Psoas muscle (tissue), 8 donors: ENCODE measurements around the gene VAV3. TPM values are rescaled to one million over a fixed set of nuclear protein-coding genes. Genes with fewer than 3 reads are reported as not detected.

Experiments
- ATAC-seq, 4 donors: fragments of 200-7000 bp; cut with Tn5 transposase; one replicate each; pipeline ENCODE4 v1.9.1; 2020; ENCODE audit warnings: moderate library complexity in 3 of 4, mild to moderate bottlenecking in 2 of 4
- DNase-seq, 2 donors: peaks; one replicate each; pipeline ENCODE4 v3.0.0-alpha.2; 2020
- H3K27ac ChIP-seq: fragments of 200-600 bp; one replicate; pipeline ENCODE4 v1.8.0; 2022
- H3K27me3 ChIP-seq, 3 donors: fragments of 200-600 bp in 1 of 3; one replicate each; pipeline versions ENCODE4 v1.6.1 to v1.8.0; 2013 to 2022; ENCODE audit warnings: low read length in 2 of 3, mild to moderate bottlenecking in 2 of 3, moderate library complexity in 1 of 3; ENCODE audit not compliant: insufficient read depth in 3 of 3
- H3K36me3 ChIP-seq, 2 donors: fragments of 200-600 bp in 1 of 2; one replicate each; pipeline versions ENCODE4 v1.6.1 to v1.8.0; 2013 to 2022; ENCODE audit warnings: low read depth in 1 of 2, mild to moderate bottlenecking in 1 of 2, moderate library complexity in 1 of 2; ENCODE audit not compliant: insufficient read depth in 1 of 2
- H3K4me1 ChIP-seq: fragments of 200-600 bp; one replicate; pipeline ENCODE4 v1.8.0; 2022
- H3K4me3 ChIP-seq: fragments of 200-600 bp; one replicate; pipeline ENCODE4 v1.8.0; 2022; ENCODE audit warnings: mild to moderate bottlenecking
- H3K9me3 ChIP-seq: fragments of 200-600 bp; one replicate; pipeline ENCODE4 v1.8.0; 2022
- CTCF ChIP-seq: fragments of 200-600 bp; IDR thresholded peaks from one replicate; pipeline ENCODE4 v1.8.0; 2022; ENCODE audit warnings: antibody characterized with exemption
- WGBS, 3 donors: extraction: QIAGEN DNeasy Blood & Tissue Kit; methylation state at CpG; one replicate each; pipeline versions ENCODE4 v1.1.6 to v1.1.7; 2013; 5-methylcytosine and 5-hydroxymethylcytosine counted together
- intact Hi-C, 2 donors: fragments of 100-400 bp; cut with DNase I; formaldehyde crosslinking; loops; one replicate each; pipeline versions ENCODE4 v1.11.0 to v1.14.2; 2022
- polyA plus RNA-seq, 3 donors: library from polyadenylated mRNA; stranded (reverse); fragments of 200-250 nt; gene quantifications; one replicate each; pipeline ENCODE4 v1.2.3, GENCODE V29; 2013
- total RNA-seq, 4 donors: library from RNA; stranded (reverse); fragmentation: NEBNext Ultra II Directional in 2 of 4; extraction: Animal tissue kit (Norgen Biotek cat#: 25700) in 2 of 4; gene quantifications; one replicate each; pipeline versions ENCODE4 v1.2.1 to v1.2.4, GENCODE V29; 2021 to 2023
- donor health status: healthy with polysubstance abuse.
- donor health status: DM: no; HTN: no; CAD: no; lungs with moderate emphysema.
- donor health status: Bipolar disorder and iron deficiency.
- donor health status: healthy.
- donor health status: DM: yes; HTN: yes; CAD: no.
- donor health status: DM: no; HTN: no; CAD: no.
- donor health status: DM: no; HTN: no; CAD: no.
- donor health status: DM: yes; HTN: yes; CAD: no.

Gene VAV3
- total and polyA plus RNA-seq, 7 donors, result 0.28 to 1.7 (median 0.72) TPM

DNA sequence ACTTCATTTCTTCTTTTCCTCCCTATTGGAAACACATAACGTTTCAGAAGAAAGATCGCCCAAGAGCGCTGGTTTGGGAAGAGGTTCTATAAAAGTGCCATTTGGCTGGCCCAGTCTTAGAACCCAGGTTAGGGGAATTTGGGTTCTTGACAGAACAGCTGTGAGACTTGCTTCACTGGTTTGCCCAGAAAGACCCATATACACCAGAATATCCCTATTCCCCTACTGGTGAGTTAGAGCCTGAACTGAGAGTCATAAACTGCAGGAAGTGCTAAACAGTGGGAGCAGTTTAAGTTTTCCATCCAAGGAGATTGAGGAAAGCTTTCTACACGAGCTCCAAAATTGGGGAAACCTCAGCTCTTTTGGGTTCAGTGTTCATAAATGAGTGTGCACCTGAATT, 275.2 kb downstream of the VAV3 start:
- no peak overlapping the region for H3K4me3 ChIP-seq
- DNase-seq (no peak), ATAC-seq (no peak)
- H3K36me3 ChIP-seq, result no peaks in the 10 kb centered on the region
- H3K4me1 ChIP-seq, result no peaks in the 10 kb centered on the region
- H3K27ac ChIP-seq, result no peak overlapping the region
- TF ChIP-seq CTCF, result no peak
- 88 to 90% (median 88%) methylated on average over 4 of the region's 4 CpGs for whole genome bisulfite sequencing, 3 donors
- intact Hi-C loops, result no loop called here
- H3K27me3 ChIP-seq, result no peaks in the 10 kb centered on the region
- no peaks in the 10 kb centered on the region for H3K9me3 ChIP-seq

GRCh38 chr1:107689159-107689558, 275.8 kb downstream of the VAV3 start:
- DNase-seq, result no peak
- Histone ChIP-seq H3K4me1 (no peaks in the 10 kb centered on the region), H3K36me3 (no peaks in the 10 kb centered on the region), H3K27me3 (no peaks in the 10 kb centered on the region), H3K27ac (no peak overlapping the region), H3K9me3 (no peaks in the 10 kb centered on the region), H3K4me3 (no peak overlapping the region)
- TF ChIP-seq CTCF, result no peak
- no peak for ATAC-seq
- intact Hi-C loops, result no loop called here
- 69 to 95% (median 69%) methylated on average over 1 of the region's 1 CpG for WGBS, 3 donors

DNA sequence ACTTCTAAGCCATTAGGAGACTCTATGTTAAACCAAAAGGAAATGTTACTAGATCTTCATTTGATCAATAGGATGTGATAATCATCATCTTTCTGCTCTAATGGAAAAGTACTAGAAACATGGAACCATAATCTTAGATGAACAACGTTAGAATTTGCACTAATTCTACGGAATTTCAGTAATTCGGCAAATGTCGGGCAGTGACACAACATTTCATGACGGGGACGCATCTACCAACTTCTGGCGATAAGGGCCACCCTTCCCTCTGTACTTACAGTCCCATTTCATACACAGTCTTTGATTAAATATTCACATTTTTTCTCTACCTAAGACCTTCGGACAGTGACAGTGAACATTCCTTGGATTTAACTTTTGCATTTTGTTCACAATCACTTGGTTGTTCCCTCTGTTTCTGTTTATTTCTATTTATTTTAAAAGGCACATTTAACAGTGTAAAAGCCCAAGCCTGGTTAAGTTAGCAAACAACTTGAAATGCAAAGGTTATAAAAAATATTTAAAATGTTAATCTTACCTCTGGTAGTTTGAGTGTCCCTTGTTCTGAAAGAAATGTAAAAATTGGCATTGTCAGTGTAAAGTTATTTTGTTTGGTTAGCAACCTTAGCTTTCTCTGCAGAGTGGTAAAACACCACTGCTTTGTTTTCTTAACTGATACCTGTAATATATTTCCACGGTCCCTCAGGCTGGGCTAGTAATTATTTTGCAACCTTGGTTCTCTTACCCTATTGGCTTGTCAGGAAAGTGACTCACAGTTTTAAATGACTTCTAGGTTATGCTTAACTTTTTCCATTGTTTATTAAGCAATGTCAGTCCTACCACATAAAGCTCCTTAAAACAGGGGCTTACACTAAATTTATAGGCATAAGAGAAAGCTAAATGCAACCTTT, 276.9 kb downstream of the VAV3 start:
- Histone ChIP-seq H3K9me3 (no peaks in the 10 kb centered on the region), H3K36me3 (no peaks in the 10 kb centered on the region), H3K4me1 (no peaks in the 10 kb centered on the region), H3K27me3 (no peaks in the 10 kb centered on the region), H3K4me3 (no peak overlapping the region), H3K27ac (no peak overlapping the region)
- no peak for DNase-seq
- WGBS, 3 donors, result 85 to 90% (median 89%) methylated on average over 9 of the region's 9 CpGs
- no peak for TF ChIP-seq CTCF
- intact Hi-C loops, result no loop called here
- ATAC-seq, result no peak

DNA sequence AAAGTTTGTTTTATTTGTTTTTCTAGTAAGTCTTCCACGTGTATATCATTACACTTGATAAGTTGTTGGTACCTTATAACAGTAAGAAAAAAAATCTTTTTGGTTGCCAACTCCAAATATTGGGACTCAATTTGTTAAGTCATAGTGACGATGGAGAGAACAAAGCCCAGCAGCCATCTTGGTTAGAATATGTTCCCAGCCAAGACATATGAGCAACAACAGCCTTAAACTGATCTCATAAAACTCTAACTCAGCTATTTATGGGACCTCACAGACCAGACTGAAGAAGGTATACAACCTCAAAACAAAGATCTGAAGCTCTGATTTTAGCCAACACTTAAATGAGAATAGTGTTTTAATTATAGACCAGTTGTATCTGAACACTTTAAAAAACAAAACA, 281.3 kb downstream of the VAV3 start:
- Histone ChIP-seq H3K27me3 (no peaks in the 10 kb centered on the region), H3K4me3 (no peak overlapping the region), H3K4me1 (no peaks in the 10 kb centered on the region), H3K9me3 (no peaks in the 10 kb centered on the region), H3K36me3 (no peaks in the 10 kb centered on the region), H3K27ac (no peak overlapping the region)
- no peak for TF ChIP-seq CTCF
- intact Hi-C loops, result no loop called here
- ATAC-seq (no peak), DNase-seq (no peak)
- 55 to 76% (median 59%) methylated on average over 2 of the region's 2 CpGs for WGBS, 3 donors
